Dermis blood vessel endothelial cell (primary cell): ENCODE measurements around the gene FXYD7. TPM values are rescaled to one million over a fixed set of nuclear protein-coding genes. Genes with fewer than 3 reads are reported as not detected.
A peak's percentile ranks its signal among the peaks of the same experiment; 100 is the strongest.
"Not testable (repeated sequence)": the region's sequence is repeated elsewhere in the genome, so short reads cannot be mapped to it uniquely, and the experiment has no call there.

Source experiments
- DNase-seq: peaks from one replicate; pipeline ENCODE4 v3.0.0; 2010
- total RNA-seq: library from RNA; depleted of rRNA; stranded (reverse); fragments of >200 nt; gene quantifications from 2 replicates; pipeline ENCODE4 v1.2.3, GENCODE V29; 2014

Gene FXYD7
- total RNA-seq, 1 donor from 2014 or later, result not detected

- DNase-seq, result no peak
These were observed 3.8 kb downstream of the FXYD7 start for GRCh38 chr19:35146746-35147459.

GRCh38 chr19:35149463-35149862 is 6.4 kb downstream of the FXYD7 start:
- DNase-seq, result no peak

GRCh38 chr19:35150445-35150844 is 7.4 kb downstream of the FXYD7 start:
- no peak for DNase-seq

- DNase-seq, result no peak
These were observed 8.4 kb downstream of the FXYD7 start for GRCh38 chr19:35151273-35152065.

- DNase-seq, result not testable (repeated sequence)
These were observed 10.1 kb downstream of the FXYD7 start for GRCh38 chr19:35153129-35153522.

GRCh38 chr19:35153701-35154524 is 10.9 kb downstream of the FXYD7 start:
- DNase-seq, result peak; percentile 65

GRCh38 chr19:35154525-35155406 is 11.7 kb downstream of the FXYD7 start, which contains the start of gene FXYD5:
FXYD5 (plus strand) TSS chr19:35154735; CDS start chr19:35155551, 816 bp downstream.
- peak; percentile 73 for DNase-seq

GRCh38 chr19:35155441-35155840 is 12.4 kb downstream of the FXYD7 start:
- no peak for DNase-seq

- no peak for DNase-seq
These were observed 13.1 kb downstream of the FXYD7 start for GRCh38 chr19:35155981-35156672.

GRCh38 chr19:35156673-35157014 is 13.6 kb downstream of the FXYD7 start:
- no peak for DNase-seq

GRCh38 chr19:35157431-35157830 is 14.4 kb downstream of the FXYD7 start:
- DNase-seq, result no peak

GRCh38 chr19:35159606-35160005 is 16.6 kb downstream of the FXYD7 start:
- no peak for DNase-seq

- DNase-seq, result no peak
These were observed 17.8 kb downstream of the FXYD7 start for GRCh38 chr19:35160629-35161433.

- no peak for DNase-seq
These were observed 18.3 kb downstream of the FXYD7 start for GRCh38 chr19:35161434-35161743.

- no peak for DNase-seq
These were observed 19.6 kb downstream of the FXYD7 start for GRCh38 chr19:35162471-35163326.

- DNase-seq, result no peak
These were observed 21.4 kb downstream of the FXYD7 start for GRCh38 chr19:35164418-35164817.

GRCh38 chr19:35165200-35166058 is 22.4 kb downstream of the FXYD7 start:
- no peak for DNase-seq
